Kidney glomerular epithelial cell (primary cell): Measurements from ENCODE around the gene HCN3.
"Not testable (repeated sequence)": the region's sequence is repeated elsewhere in the genome, so short reads cannot be mapped to it uniquely, and the experiment has no call there.

Source experiments
- DNase-seq: peaks from one replicate; lab custom pipeline; 2025; lab: John Stamatoyannopoulos, UW

Gene HCN3

GRCh38 chr1:155309423-155310021, 32.3 kb downstream of the HCN3 start:
- DNase-seq, result no peak

- no peak for DNase-seq
Observed at GRCh38 chr1:155313261-155313660, 36.0 kb downstream of the HCN3 start.

- DNase-seq, result no peak
Observed at GRCh38 chr1:155316922-155317321, 39.7 kb downstream of the HCN3 start.

- no peak for DNase-seq
Observed at GRCh38 chr1:155318082-155318481, 40.8 kb downstream of the HCN3 start.

GRCh38 chr1:155319536-155319935, 42.3 kb downstream of the HCN3 start:
- no peak for DNase-seq

DNA sequence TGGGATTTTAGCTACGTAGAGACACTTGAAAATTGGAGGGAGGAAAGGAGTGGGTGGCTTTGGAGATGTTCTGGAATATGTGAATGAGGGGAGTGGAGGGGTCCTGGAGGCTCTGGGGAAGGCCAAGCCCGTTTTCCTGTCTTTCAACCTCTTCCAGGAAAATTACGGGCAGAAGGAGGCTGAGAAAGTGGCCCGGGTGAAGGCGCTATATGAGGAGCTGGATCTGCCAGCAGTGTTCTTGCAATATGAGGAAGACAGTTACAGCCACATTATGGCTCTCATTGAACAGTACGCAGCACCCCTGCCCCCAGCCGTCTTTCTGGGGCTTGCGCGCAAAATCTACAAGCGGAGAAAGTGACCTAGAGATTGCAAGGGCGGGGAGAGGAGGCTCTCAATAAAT, 43.0 kb downstream of the HCN3 start:
- DNase-seq, result no peak

DNA sequence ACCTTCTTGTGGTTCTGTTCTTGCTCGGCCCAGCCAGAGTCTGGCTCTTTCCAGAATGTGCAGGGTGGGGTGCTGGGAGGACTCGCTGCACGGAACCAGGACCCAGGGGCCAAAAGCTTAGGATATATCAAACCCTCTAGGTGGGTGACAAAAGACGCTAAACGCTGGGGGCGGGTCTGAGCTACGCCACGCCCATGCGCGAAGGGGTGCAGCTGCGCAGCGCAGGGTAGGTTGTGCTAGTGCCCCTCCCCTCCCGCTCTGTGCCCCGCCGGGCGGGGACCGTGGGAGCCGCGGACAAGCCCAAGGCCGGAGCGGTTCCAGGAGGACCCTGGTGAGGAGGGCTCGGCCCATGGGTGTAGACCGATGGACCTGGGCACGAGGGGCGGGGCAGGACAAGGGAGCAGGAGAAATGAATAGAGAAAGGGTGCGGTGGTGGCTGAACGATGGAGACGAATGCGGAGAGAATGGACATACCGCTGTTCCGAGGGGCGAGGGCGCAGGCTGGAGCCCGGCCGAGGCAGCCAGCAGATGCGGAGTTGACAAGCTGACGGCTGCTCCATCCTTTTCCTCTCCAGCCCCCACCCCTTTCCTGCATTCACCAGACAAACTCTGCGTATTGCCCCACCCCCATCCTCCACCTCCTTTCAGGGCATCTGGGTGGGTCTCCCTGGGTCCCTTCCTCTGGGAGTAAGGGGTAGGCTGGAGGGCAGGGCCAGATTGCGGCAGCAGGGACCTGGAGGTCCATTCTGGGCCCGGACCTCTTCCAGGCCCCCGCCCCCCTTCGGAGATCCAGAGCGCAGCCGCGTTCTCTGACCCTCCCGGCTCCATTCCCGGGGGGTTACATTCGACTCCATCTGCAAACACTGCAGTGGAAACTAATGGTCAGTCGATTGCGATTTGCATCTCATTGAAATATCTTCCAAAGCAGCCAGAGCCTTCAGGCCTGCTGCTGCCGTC, 43.7 kb downstream of the HCN3 start, which contains the start of gene RUSC1:
Gene RUSC1, plus strand, starts transcription at position 234 of the 957 bp plus-strand sequence. CDS start 880 bp downstream, outside the sequence.
- peak; percentile 3 for DNase-seq

- no peak for DNase-seq
Observed at GRCh38 chr1:155321639-155322503, 44.6 kb downstream of the HCN3 start.

- DNase-seq, result peak; percentile 15
Observed at GRCh38 chr1:155322571-155322952, 45.3 kb downstream of the HCN3 start.

GRCh38 chr1:155322953-155323728, 45.9 kb downstream of the HCN3 start:
- DNase-seq, result peak; percentile 89

GRCh38 chr1:155323729-155324036, 46.4 kb downstream of the HCN3 start:
- peak; percentile 48 for DNase-seq

- peak; percentile 95 for DNase-seq
Observed at GRCh38 chr1:155324037-155324716, 46.9 kb downstream of the HCN3 start.

GRCh38 chr1:155324717-155325602, 47.7 kb downstream of the HCN3 start:
- peak; percentile 40 for DNase-seq

GRCh38 chr1:155325603-155325893, 48.3 kb downstream of the HCN3 start:
- no peak for DNase-seq

DNA sequence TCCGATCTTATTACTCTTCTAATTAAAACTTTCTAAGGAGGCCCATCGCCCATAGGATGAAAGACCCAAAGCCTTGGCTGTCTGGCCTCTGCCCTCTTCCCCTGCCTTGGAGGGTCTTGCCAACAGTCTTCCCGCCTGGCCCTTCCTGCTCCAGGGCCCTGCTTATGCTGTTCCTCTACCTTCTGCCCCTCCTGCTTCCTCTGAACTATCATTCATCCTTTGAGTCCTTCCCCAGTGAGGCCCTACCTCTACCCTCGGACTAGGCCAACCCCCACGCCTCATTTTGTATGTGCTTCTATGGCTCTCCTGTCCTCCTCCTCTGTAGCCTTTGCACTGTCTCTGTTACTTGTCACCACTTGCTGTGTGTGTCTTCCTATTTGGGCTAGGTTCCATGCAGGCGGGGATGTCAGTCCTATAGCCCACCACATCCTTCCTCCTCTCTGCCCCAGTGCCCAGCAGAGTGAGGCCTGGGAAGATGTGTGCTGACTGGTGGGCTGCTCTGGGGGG, 48.8 kb downstream of the HCN3 start:
- DNase-seq, result no peak

DNA sequence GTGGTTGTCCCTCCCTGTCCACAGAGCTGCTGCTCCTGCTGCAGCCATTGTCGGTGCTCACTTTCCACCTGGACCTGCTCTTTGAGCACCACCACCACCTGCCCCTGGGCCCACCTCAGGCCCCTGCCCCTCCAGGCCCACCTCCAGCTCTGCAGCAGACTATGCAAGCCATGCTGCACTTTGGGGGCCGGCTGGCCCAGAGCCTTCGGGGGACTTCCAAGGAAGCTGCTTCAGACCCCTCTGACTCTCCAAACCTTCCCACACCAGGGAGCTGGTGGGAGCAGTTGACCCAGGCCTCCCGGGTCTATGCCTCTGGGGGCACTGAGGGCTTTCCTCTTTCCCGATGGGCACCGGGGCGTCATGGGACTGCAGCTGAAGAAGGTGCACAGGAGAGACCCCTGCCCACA, 49.4 kb downstream of the HCN3 start:
- DNase-seq, result no peak

- DNase-seq, result no peak
Observed at GRCh38 chr1:155327981-155328380, 50.7 kb downstream of the HCN3 start.

DNA sequence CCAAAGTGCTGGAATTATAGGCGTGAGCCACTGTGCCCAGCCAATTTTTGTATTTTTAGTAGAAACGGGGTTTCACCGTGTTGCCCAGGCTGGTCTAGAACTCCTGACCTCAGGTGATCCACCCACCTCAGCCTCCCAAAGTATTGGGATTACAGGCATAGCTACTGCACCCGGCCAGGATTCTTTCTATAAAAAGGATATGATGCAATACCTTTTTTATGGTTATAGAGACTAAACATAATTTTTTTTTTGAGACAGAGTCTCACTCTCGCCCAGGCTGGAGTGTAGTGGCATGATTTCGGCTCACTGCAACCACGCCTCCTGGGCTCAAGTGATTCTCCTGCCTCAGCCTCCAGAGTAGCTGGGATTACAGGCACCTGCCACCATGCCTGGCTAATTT, 51.6 kb downstream of the HCN3 start:
- DNase-seq, result not testable (repeated sequence)

GRCh38 chr1:155329980-155330598, 52.8 kb downstream of the HCN3 start:
- no peak for DNase-seq

DNA sequence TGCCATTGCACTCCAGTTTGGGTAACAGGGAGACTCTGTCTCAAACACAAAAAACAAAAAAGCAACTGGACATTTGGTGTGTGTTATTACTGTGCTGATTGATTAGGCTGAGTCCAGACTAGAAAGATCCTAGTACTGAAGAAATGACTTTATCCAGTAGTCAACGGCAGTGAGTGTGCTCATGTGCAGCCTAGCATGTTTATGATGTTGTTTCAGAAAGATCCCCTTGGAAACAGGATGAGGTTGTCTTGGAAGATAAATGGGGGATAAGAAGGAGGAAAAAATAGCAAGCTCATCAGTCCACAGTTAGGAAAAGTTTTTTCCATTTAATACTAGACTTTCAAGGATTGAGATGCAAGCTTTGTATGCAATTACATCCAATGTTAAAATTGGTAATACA, 57.7 kb downstream of the HCN3 start:
- DNase-seq, result peak; percentile 17
